CD8-positive, alpha-beta memory T cell (primary cell): ENCODE results near the gene NAT8L. TPM values are rescaled to one million over a fixed set of nuclear protein-coding genes. Genes with fewer than 3 reads are reported as not detected.
"Not testable (repeated sequence)": the region's sequence is repeated elsewhere in the genome, so short reads cannot be mapped to it uniquely, and the experiment has no call there.

Experiments used
- CTCF ChIA-PET: fragments of 350-600 bp; sonication (Branson Sonifier 250); formaldehyde crosslinking; loops from one replicate; lab custom pipeline; 2021; ENCODE audit warnings: antibody characterized with exemption; lab: Charles Lee
- POLR2A ChIA-PET: fragments of 350-600 bp; sonication (Branson Sonifier 250); formaldehyde crosslinking; loops from one replicate; lab custom pipeline; 2021; ENCODE audit warnings: antibody characterized with exemption; lab: Charles Lee
- DNase-seq, 5 donors: peaks; one replicate each; pipeline versions ENCODE4 v3.0.0 to v3.0.0-alpha.2; 2020 to 2022; ENCODE audit warnings: mixed read lengths in 1 of 5
- H3K27ac ChIP-seq: one replicate; pipeline ENCODE4 v1.7.0; 2013; ENCODE audit warnings: low read depth, mild to moderate bottlenecking, low read length, moderate library complexity
- H3K27me3 ChIP-seq: 2 replicates; pipeline ENCODE4 v1.7.0; 2013; ENCODE audit warnings: low read length, mild to moderate bottlenecking; ENCODE audit not compliant: insufficient read depth, poor library complexity, severe bottlenecking
- H3K36me3 ChIP-seq: 2 replicates; pipeline ENCODE4 v1.7.0; 2013; ENCODE audit warnings: mild to moderate bottlenecking, low read length, moderate library complexity; ENCODE audit not compliant: insufficient read depth
- H3K4me1 ChIP-seq: 2 replicates; pipeline ENCODE4 v1.7.0; 2013; ENCODE audit warnings: mild to moderate bottlenecking, low read length, moderate library complexity; ENCODE audit not compliant: insufficient read depth
- H3K4me3 ChIP-seq: 2 replicates; pipeline ENCODE4 v1.7.0; 2013; ENCODE audit warnings: mild to moderate bottlenecking, low read length
- H3K9me3 ChIP-seq: 2 replicates; pipeline ENCODE4 v1.7.0; 2013; ENCODE audit warnings: mild to moderate bottlenecking, low read length
- H3K27ac Mint-ChIP-seq, 8 donors: one replicate each; pipeline ENCODE4 v1.8.0; 2020 to 2021; ENCODE audit warnings: mixed read lengths in 8 of 8, mild to moderate bottlenecking in 6 of 8, inconsistent platforms in 3 of 8, moderate library complexity in 3 of 8
- H3K27me3 Mint-ChIP-seq, 2 donors: one replicate each; pipeline ENCODE4 v1.8.0; 2020 to 2021; ENCODE audit warnings: mixed read lengths in 2 of 2, mild to moderate bottlenecking in 1 of 2, moderate library complexity in 1 of 2
- H3K36me3 Mint-ChIP-seq, 3 donors: one replicate each; pipeline ENCODE4 v1.8.0; 2020 to 2021; ENCODE audit warnings: mixed read lengths in 3 of 3, inconsistent platforms in 1 of 3, mild to moderate bottlenecking in 1 of 3
- H3K4me1 Mint-ChIP-seq, 3 donors: one replicate each; pipeline ENCODE4 v1.8.0; 2020 to 2021; ENCODE audit warnings: mixed read lengths in 3 of 3, inconsistent platforms in 1 of 3, mild to moderate bottlenecking in 1 of 3
- H3K4me3 Mint-ChIP-seq, 7 donors: one replicate each; pipeline ENCODE4 v1.8.0; 2020 to 2021; ENCODE audit warnings: mixed read lengths in 7 of 7, mild to moderate bottlenecking in 6 of 7, moderate library complexity in 4 of 7, inconsistent platforms in 2 of 7
- H3K9me3 Mint-ChIP-seq, 5 donors: one replicate each; pipeline ENCODE4 v1.8.0; 2020 to 2022; ENCODE audit warnings: mixed read lengths in 5 of 5, mild to moderate bottlenecking in 3 of 5, moderate library complexity in 2 of 5, inconsistent platforms in 1 of 5
- polyA plus RNA-seq: library from polyadenylated mRNA; unstranded; fragments of 300-500 nt; fragmentation: Illumina TruSeq; gene quantifications from one replicate; pipeline ENCODE4 v1.2.3, GENCODE V29; 2021
- total RNA-seq, 2 experiments: library from RNA; stranded (reverse); gene quantifications; one replicate each; pipeline ENCODE4 v1.2.3, GENCODE V29; 2021

The NAT8L gene
- total RNA-seq = under 1 TPM; 0.42 to 0.55 TPM
- not detected for polyA plus RNA-seq

- Mint-ChIP-seq H3K27ac (no peak within 1 kb of the TSS), H3K27me3 (peaks cover 29 to 33% of the 10 kb centered on the region in 2 donors), H3K9me3 (no peaks in the 10 kb centered on the region), H3K4me1 (peaks cover 2 to 4% (median 3%) of the 10 kb centered on the region in 3 donors), H3K4me3 (peak within 1 kb of the TSS in 2 of 7 donors; percentile 35 to 54), H3K36me3 (no peaks in the 10 kb centered on the region)
- CTCF ChIA-PET = no interaction called here
- POLR2A ChIA-PET = no interaction called here
- peak in 1 of 5 donors; percentile 5 for DNase-seq
- Histone ChIP-seq H3K4me3 (no peak within 1 kb of the TSS), H3K36me3 (no peaks in the 10 kb centered on the region), H3K4me1 (no peaks in the 10 kb centered on the region), H3K9me3 (no peaks in the 10 kb centered on the region), H3K27ac (no peak within 1 kb of the TSS), H3K27me3 (no peaks in the 10 kb centered on the region)
Measured at GRCh38 chr4:2059046-2059725, at the start of gene NAT8L. Gene NAT8L, plus strand, starts transcription at chr4:2059327. Its CDS starts 185 bp downstream, at chr4:2059512.

GRCh38 chr4:2009651-2010233 is 49.4 kb upstream of the NAT8L start:
- H3K9me3 ChIP-seq = no peaks in the 10 kb centered on the region
- DNase-seq = peak; percentile 38 to 72 (median 53)
- Mint-ChIP-seq H3K36me3 (peaks cover 0 to 27% (median 3%) of the 10 kb centered on the region in 3 donors), H3K27me3 (no peaks in the 10 kb centered on the region), H3K4me3 (peak overlapping the region; percentile 89 to 99 (median 93)), H3K9me3 (no peaks in the 10 kb centered on the region), H3K27ac (peak overlapping the region; percentile 82 to 98 (median 96)), H3K4me1 (peaks cover 31 to 40% (median 35%) of the 10 kb centered on the region in 3 donors)
- ChIA-PET POLR2A (interaction anchor here (0.7 to 1.2 kb wide), 3 partner anchors 32 to 403 kb away, joined by 3 to 6 read pairs (median 3); partner anchors contain the start of gene SLBP), CTCF (interaction anchor here (1.2 to 1.9 kb wide), 2 partner anchors 9 to 25 kb away, joined by 4 to 6 read pairs; no protein-coding TSS in a partner anchor)
- peak overlapping the region; percentile 99 for H3K27ac ChIP-seq
- peaks cover 25% of the 10 kb centered on the region for H3K4me1 ChIP-seq
- no peaks in the 10 kb centered on the region for H3K36me3 ChIP-seq
- H3K27me3 ChIP-seq = no peaks in the 10 kb centered on the region
- peak overlapping the region; percentile 92 for H3K4me3 ChIP-seq

- no peak overlapping the region for H3K4me3 Mint-ChIP-seq
- no peaks in the 10 kb centered on the region for H3K27me3 ChIP-seq
- CTCF ChIA-PET = no interaction called here
Measured at GRCh38 chr4:2011583-2011982, 47.5 kb upstream of the NAT8L start.

GRCh38 chr4:2015008-2015407 is 44.1 kb upstream of the NAT8L start:
- ChIA-PET CTCF (no interaction called here), POLR2A (no interaction called here)
- Mint-ChIP-seq H3K4me3 (peak overlapping the region in 1 of 7 donors; percentile 39), H3K36me3 (no peaks in the 10 kb centered on the region), H3K27ac (no peak overlapping the region), H3K27me3 (peaks cover 14 to 20% of the 10 kb centered on the region in 2 donors), H3K4me1 (peaks cover 6 to 10% (median 8%) of the 10 kb centered on the region in 3 donors), H3K9me3 (no peaks in the 10 kb centered on the region)
- no peaks in the 10 kb centered on the region for H3K36me3 ChIP-seq
- H3K4me3 ChIP-seq = no peak overlapping the region
- H3K9me3 ChIP-seq = no peaks in the 10 kb centered on the region
- DNase-seq = no peak
- H3K4me1 ChIP-seq = peaks cover 8% of the 10 kb centered on the region
- no peak overlapping the region for H3K27ac ChIP-seq
- H3K27me3 ChIP-seq = no peaks in the 10 kb centered on the region

More at GRCh38 chr4:2011583-2011982, 47.5 kb upstream of the NAT8L start:
- H3K27ac Mint-ChIP-seq = peak overlapping the region in 1 of 8 donors; percentile 82
- H3K27me3 Mint-ChIP-seq = no peaks in the 10 kb centered on the region
- POLR2A ChIA-PET = no interaction called here
- no peaks in the 10 kb centered on the region for H3K9me3 Mint-ChIP-seq
- Histone ChIP-seq H3K4me1 (peaks cover 25% of the 10 kb centered on the region), H3K9me3 (no peaks in the 10 kb centered on the region), H3K27ac (no peak overlapping the region), H3K4me3 (no peak overlapping the region), H3K36me3 (no peaks in the 10 kb centered on the region)
- peaks cover 0 to 15% (median 0%) of the 10 kb centered on the region in 3 donors for H3K36me3 Mint-ChIP-seq
- DNase-seq = no peak
- peaks cover 20 to 26% (median 25%) of the 10 kb centered on the region in 3 donors for H3K4me1 Mint-ChIP-seq

- H3K9me3 ChIP-seq, H3K36me3 ChIP-seq, DNase-seq, H3K4me1 ChIP-seq, H3K4me3 ChIP-seq, H3K27ac Mint-ChIP-seq, H3K9me3 Mint-ChIP-seq, H3K27ac ChIP-seq, H3K36me3 Mint-ChIP-seq, H3K4me1 Mint-ChIP-seq, H3K27me3 ChIP-seq, H3K4me3 Mint-ChIP-seq, CTCF ChIA-PET, POLR2A ChIA-PET: not testable (repeated sequence)
- H3K27me3 Mint-ChIP-seq = peaks cover 44 to 66% of the 10 kb centered on the region in 2 donors
Measured at GRCh38 chr4:2021358-2022018, 37.6 kb upstream of the NAT8L start.

- Histone ChIP-seq H3K27me3 (no peaks in the 10 kb centered on the region), H3K9me3 (no peaks in the 10 kb centered on the region), H3K4me1 (no peaks in the 10 kb centered on the region), H3K27ac (no peak overlapping the region), H3K4me3 (no peak overlapping the region), H3K36me3 (no peaks in the 10 kb centered on the region)
- Mint-ChIP-seq H3K27ac (no peak overlapping the region), H3K36me3 (peaks cover 0 to 5% (median 3%) of the 10 kb centered on the region in 3 donors), H3K4me1 (no peaks in the 10 kb centered on the region), H3K27me3 (peaks cover 33 to 63% of the 10 kb centered on the region in 2 donors), H3K9me3 (peaks cover 0 to 5% (median 0%) of the 10 kb centered on the region in 5 donors), H3K4me3 (no peak overlapping the region)
- no peak for DNase-seq
- CTCF ChIA-PET = no interaction called here
- POLR2A ChIA-PET = no interaction called here
Measured at GRCh38 chr4:2024683-2025082, 34.4 kb upstream of the NAT8L start.

- H3K27me3 ChIP-seq = no peaks in the 10 kb centered on the region
- H3K36me3 ChIP-seq = no peaks in the 10 kb centered on the region
- no peak overlapping the region for H3K4me3 Mint-ChIP-seq
- no peaks in the 10 kb centered on the region for H3K9me3 ChIP-seq
- H3K4me1 ChIP-seq = no peaks in the 10 kb centered on the region
- CTCF ChIA-PET = no interaction called here
- H3K36me3 Mint-ChIP-seq = peaks cover 0 to 5% (median 3%) of the 10 kb centered on the region in 3 donors
- no peak overlapping the region for H3K4me3 ChIP-seq
- POLR2A ChIA-PET = no interaction called here
- H3K9me3 Mint-ChIP-seq = peaks cover 0 to 5% (median 0%) of the 10 kb centered on the region in 5 donors
- H3K27ac Mint-ChIP-seq = peak overlapping the region in 1 of 8 donors; percentile 57
- no peak for DNase-seq
- H3K4me1 Mint-ChIP-seq = no peaks in the 10 kb centered on the region
- peaks cover 29 to 62% of the 10 kb centered on the region in 2 donors for H3K27me3 Mint-ChIP-seq
- H3K27ac ChIP-seq = no peak overlapping the region
Measured at GRCh38 chr4:2025817-2026216, 33.3 kb upstream of the NAT8L start.

- H3K9me3 Mint-ChIP-seq, H3K27me3 ChIP-seq, H3K4me1 Mint-ChIP-seq, H3K4me3 ChIP-seq, H3K9me3 ChIP-seq, POLR2A ChIA-PET, H3K4me3 Mint-ChIP-seq, H3K4me1 ChIP-seq, CTCF ChIA-PET, H3K36me3 Mint-ChIP-seq, DNase-seq, H3K36me3 ChIP-seq, H3K27ac Mint-ChIP-seq, H3K27ac ChIP-seq: not testable (repeated sequence)
- peaks cover 20 to 56% of the 10 kb centered on the region in 2 donors for H3K27me3 Mint-ChIP-seq
Measured at GRCh38 chr4:2027120-2027519, 32.0 kb upstream of the NAT8L start.
